HL-60 (cell line): ENCODE data around the gene MOB1B.
"Not testable (repeated sequence)": the region's sequence is repeated elsewhere in the genome, so short reads cannot be mapped to it uniquely, and the experiment has no call there.

Experiments
- GABPA ChIP-seq: IDR thresholded peaks from 2 replicates; pipeline ENCODE4 v1.6.1; 2012; ENCODE audit warnings: low read depth
- POLR2AphosphoS5 ChIP-seq: IDR thresholded peaks from 2 replicates; pipeline ENCODE4 v1.6.1; 2012; ENCODE audit warnings: low read depth
- REST ChIP-seq: IDR thresholded peaks from 2 replicates; pipeline ENCODE4 v1.6.1; 2012; ENCODE audit warnings: low read depth; ENCODE audit not compliant: insufficient replicate concordance
- SPI1 ChIP-seq: IDR thresholded peaks from 2 replicates; pipeline ENCODE4 v1.6.1; 2012; ENCODE audit warnings: low read depth, mild to moderate bottlenecking, borderline replicate concordance
- TF ChIP-seq, protein P1 (sequence below): IDR thresholded peaks from one replicate; pipeline ENCODE4 v1.5.1; 2011; ENCODE audit warnings: low read length, control low read depth, inconsistent platforms; ENCODE audit not compliant: insufficient read depth

GRCh38 chr4:70898581-70898980 lies 3.6 kb upstream of the MOB1B start:
- TF ChIP-seq, protein P1, sequence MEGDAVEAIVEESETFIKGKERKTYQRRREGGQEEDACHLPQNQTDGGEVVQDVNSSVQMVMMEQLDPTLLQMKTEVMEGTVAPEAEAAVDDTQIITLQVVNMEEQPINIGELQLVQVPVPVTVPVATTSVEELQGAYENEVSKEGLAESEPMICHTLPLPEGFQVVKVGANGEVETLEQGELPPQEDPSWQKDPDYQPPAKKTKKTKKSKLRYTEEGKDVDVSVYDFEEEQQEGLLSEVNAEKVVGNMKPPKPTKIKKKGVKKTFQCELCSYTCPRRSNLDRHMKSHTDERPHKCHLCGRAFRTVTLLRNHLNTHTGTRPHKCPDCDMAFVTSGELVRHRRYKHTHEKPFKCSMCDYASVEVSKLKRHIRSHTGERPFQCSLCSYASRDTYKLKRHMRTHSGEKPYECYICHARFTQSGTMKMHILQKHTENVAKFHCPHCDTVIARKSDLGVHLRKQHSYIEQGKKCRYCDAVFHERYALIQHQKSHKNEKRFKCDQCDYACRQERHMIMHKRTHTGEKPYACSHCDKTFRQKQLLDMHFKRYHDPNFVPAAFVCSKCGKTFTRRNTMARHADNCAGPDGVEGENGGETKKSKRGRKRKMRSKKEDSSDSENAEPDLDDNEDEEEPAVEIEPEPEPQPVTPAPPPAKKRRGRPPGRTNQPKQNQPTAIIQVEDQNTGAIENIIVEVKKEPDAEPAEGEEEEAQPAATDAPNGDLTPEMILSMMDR = not testable (repeated sequence)
- not testable (repeated sequence) for TF ChIP-seq REST, POLR2AphosphoS5, GABPA, SPI1
